IMR-90 (cell line): ENCODE results near the gene IL22RA1. TPM values are rescaled to one million over a fixed set of nuclear protein-coding genes. Genes with fewer than 3 reads are reported as not detected.

ENCODE experiments used
- ATAC-seq: fragments of 200-7000 bp; cut with Tn5 transposase; 2 replicates; pipeline ENCODE4 v1.9.1; 2020; ENCODE audit warnings: low read depth, mild to moderate bottlenecking, moderate library complexity
- BruUV-seq: library from RNA; stranded (reverse); fragments of 400-500 nt; replicated peaks from 2 replicates; lab custom pipeline; 2021; lab: Mats Ljungman, UMichigan
- CTCF ChIA-PET: fragments of 300-600 bp; formaldehyde crosslinking; extraction: SDS; loops from one replicate; lab custom pipeline; 2021; ENCODE audit warnings: antibody characterized with exemption; lab: Yijun Ruan, JAX
- POLR2A ChIA-PET: fragments of 300-600 bp; sonication (Branson Sonifier 250); formaldehyde crosslinking; loops from one replicate; lab custom pipeline; 2022; ENCODE audit warnings: antibody characterized with exemption; ENCODE audit not compliant: unreplicated experiment; lab: Charles Lee
- DNase-seq: peaks from one replicate; pipeline ENCODE4 v3.0.0; 2013
- H2AFZ ChIP-seq: replicated peaks from 2 replicates; pipeline ENCODE3; 2013; ENCODE audit warnings: low read length, mild to moderate bottlenecking; ENCODE audit not compliant: poor library complexity
- H2AK5ac ChIP-seq: 2 replicates; pipeline ENCODE4 v1.6.1; 2013; ENCODE audit warnings: low read depth, low read length, inconsistent platforms
- H2AK9ac ChIP-seq: replicated peaks from 2 replicates; pipeline ENCODE3; 2013; ENCODE audit warnings: mild to moderate bottlenecking, low read depth, low read length, moderate library complexity; ENCODE audit not compliant: poor library complexity
- H2BK120ac ChIP-seq: 2 replicates; pipeline ENCODE4 v1.6.1; 2013; ENCODE audit warnings: low read depth, low read length, inconsistent platforms
- H2BK15ac ChIP-seq: 3 replicates; pipeline ENCODE4 v1.6.1; 2013; ENCODE audit warnings: low read depth, low read length, inconsistent platforms
- H2BK20ac ChIP-seq: 2 replicates; pipeline ENCODE4 v1.6.1; 2013; ENCODE audit warnings: low read depth, mild to moderate bottlenecking, inconsistent platforms, low read length, moderate library complexity
- H2BK5ac ChIP-seq: 2 replicates; pipeline ENCODE4 v1.6.1; 2013; ENCODE audit warnings: mild to moderate bottlenecking, low read depth, low read length, inconsistent platforms; ENCODE audit not compliant: poor library complexity, severe bottlenecking
- H3K14ac ChIP-seq: replicated peaks from 2 replicates; pipeline ENCODE4 v1.6.1; 2013; ENCODE audit warnings: low read depth, low read length, inconsistent platforms
- H3K18ac ChIP-seq: 2 replicates; pipeline ENCODE4 v1.6.1; 2013; ENCODE audit warnings: low read depth, low read length, control low read depth
- H3K23ac ChIP-seq: 2 replicates; pipeline ENCODE4 v1.6.1; 2013; ENCODE audit warnings: low read depth, low read length, inconsistent platforms
- H3K27ac ChIP-seq: 2 replicates; pipeline ENCODE4 v1.5.1; 2013; ENCODE audit warnings: mild to moderate bottlenecking, control low read depth, low read length; ENCODE audit not compliant: insufficient read depth
- H3K27me3 ChIP-seq: 2 replicates; pipeline ENCODE4 v1.6.1; 2013; ENCODE audit warnings: low read length; ENCODE audit not compliant: control insufficient read depth, insufficient read depth
- H3K36me3 ChIP-seq: 2 replicates; pipeline ENCODE4 v1.6.1; 2013; ENCODE audit warnings: low read length, mixed read lengths; ENCODE audit not compliant: control insufficient read depth, insufficient read depth
- H3K4ac ChIP-seq: 2 replicates; pipeline ENCODE4 v1.6.1; 2013; ENCODE audit warnings: low read depth, low read length, inconsistent platforms
- H3K4me1 ChIP-seq: 2 replicates; pipeline ENCODE4 v1.6.1; 2013; ENCODE audit warnings: low read length, mixed read lengths; ENCODE audit not compliant: control insufficient read depth, insufficient read depth
- H3K4me2 ChIP-seq: 2 replicates; pipeline ENCODE4 v1.6.1; 2013; ENCODE audit warnings: low read depth, mild to moderate bottlenecking, control low read depth, low read length, moderate library complexity
- H3K4me3 ChIP-seq: 2 replicates; pipeline ENCODE4 v1.5.1; 2013; ENCODE audit warnings: low read depth, mild to moderate bottlenecking, control low read depth, low read length, moderate library complexity; ENCODE audit not compliant: insufficient read depth
- H3K56ac ChIP-seq: 2 replicates; pipeline ENCODE4 v1.6.1; 2013; ENCODE audit warnings: low read length, inconsistent platforms; ENCODE audit not compliant: insufficient read depth; ENCODE audit errors: extremely low read depth
- H3K79me1 ChIP-seq, 2 experiments: 2 replicates each; pipeline ENCODE4 v1.6.1; 2013; ENCODE audit warnings: low read length in 2 of 2, inconsistent platforms in 1 of 2, low read depth in 1 of 2
- H3K9ac ChIP-seq: 2 replicates; pipeline ENCODE4 v1.6.1; 2013; ENCODE audit warnings: low read depth, low read length, control low read depth
- H3K9me1 ChIP-seq: 2 replicates; pipeline ENCODE4 v1.6.1; 2013; ENCODE audit warnings: low read length, inconsistent platforms; ENCODE audit not compliant: insufficient read depth
- H3K9me3 ChIP-seq: 2 replicates; pipeline ENCODE4 v1.6.1; 2013; ENCODE audit warnings: low read length; ENCODE audit not compliant: control insufficient read depth, insufficient read depth
- H4K20me1 ChIP-seq: 2 replicates; pipeline ENCODE4 v1.6.1; 2013; ENCODE audit warnings: low read length, inconsistent platforms; ENCODE audit not compliant: insufficient read depth
- H4K5ac ChIP-seq: 2 replicates; pipeline ENCODE4 v1.6.1; 2013; ENCODE audit warnings: mild to moderate bottlenecking, low read depth, low read length, control low read depth
- H4K8ac ChIP-seq, 2 experiments: 2 replicates each; pipeline ENCODE4 v1.6.1; 2013; ENCODE audit warnings: low read depth in 2 of 2, low read length in 2 of 2, control low read depth in 1 of 2, inconsistent platforms in 1 of 2
- H4K91ac ChIP-seq: 2 replicates; pipeline ENCODE4 v1.6.1; 2013; ENCODE audit warnings: low read depth, low read length, inconsistent platforms; ENCODE audit not compliant: insufficient read depth
- CEBPB ChIP-seq: IDR thresholded peaks from 2 replicates; pipeline ENCODE4 v1.6.1; 2012; ENCODE audit warnings: low read depth, low read length, improper control_type of control experiment
- CHD1 ChIP-seq: IDR thresholded peaks from 2 replicates; pipeline ENCODE4 v1.6.1; 2012; ENCODE audit warnings: low read depth, low read length, improper control_type of control experiment
- CTCF ChIP-seq: conservative IDR thresholded peaks from 2 replicates; pipeline ENCODE4 v1.5.1; 2012; ENCODE audit warnings: mild to moderate bottlenecking, low read depth, low read length, improper control_type of control experiment
- MAFK ChIP-seq: IDR thresholded peaks from 2 replicates; pipeline ENCODE4 v1.6.1; 2012; ENCODE audit warnings: low read depth, low read length, improper control_type of control experiment
- MXI1 ChIP-seq: IDR thresholded peaks from 2 replicates; pipeline ENCODE4 v1.6.1; 2012; ENCODE audit warnings: low read depth, mild to moderate bottlenecking, low read length, moderate library complexity, borderline replicate concordance
- POLR2A ChIP-seq: IDR thresholded peaks from 2 replicates; pipeline ENCODE4 v1.6.1; 2012; ENCODE audit warnings: mild to moderate bottlenecking, low read depth, low read length
- RAD21 ChIP-seq: IDR thresholded peaks from 2 replicates; pipeline ENCODE4 v1.6.1; 2012; ENCODE audit warnings: low read length, improper control_type of control experiment
- RFX5 ChIP-seq: IDR thresholded peaks from 2 replicates; pipeline ENCODE4 v1.8.0; 2012; ENCODE audit warnings: low read depth, mild to moderate bottlenecking, low read length, moderate library complexity
- WGBS, 2 experiments: methylation state at CpG; one replicate each; pipeline versions ENCODE4 v1.1.5 to v1.1.7; 2013; ENCODE audit warnings: missing lambda C conversion rate in 2 of 2; ENCODE audit not compliant: insufficient read length in 1 of 2; ENCODE audit errors: extremely low coverage in 2 of 2; 5-methylcytosine and 5-hydroxymethylcytosine counted together
- dilution Hi-C: fragments of 300-500 bp; cut with HindIII; formaldehyde crosslinking; loops from one replicate; pipeline ENCODE4 v1.14.3; 2018; ENCODE audit warnings: low sequenced_read_pairs; ENCODE audit not compliant: unreplicated experiment
- in situ Hi-C: fragments of 300-500 bp; cut with MboI; formaldehyde crosslinking; loops from 3 replicates; pipeline ENCODE4 v1.14.3; 2019; ENCODE audit warnings: low sequenced_read_pairs, inconsistent platforms, mixed read lengths
- intact Hi-C: fragments of 100-400 bp; cut with micrococcal nuclease; formaldehyde crosslinking; loops from 2 replicates; pipeline ENCODE4 v1.10.0; 2022
- polyA plus RNA-seq, 3 experiments: library from polyadenylated mRNA; depleted of rRNA; stranded (reverse); fragments of >200 nt; gene quantifications; 2 replicates each; pipeline ENCODE4 v1.2.3, GENCODE V29; 2012; ENCODE audit warnings: low replicate concordance in 1 of 3
- total RNA-seq: library from RNA; depleted of rRNA; stranded (reverse); fragments of >200 nt; gene quantifications from 2 replicates; pipeline ENCODE4 v1.2.3, GENCODE V29; 2012
- TF ChIP-seq, protein P1 (sequence below): fragments of 150-350 bp; IDR thresholded peaks from 2 replicates; pipeline ENCODE4 v1.6.1; 2016; ENCODE audit warnings: low read depth, mild to moderate bottlenecking, low read length, moderate library complexity, borderline replicate concordance

IL22RA1 gene
- total and polyA plus RNA-seq, 2 of the 4 experiments (the other 2 are of a cell fraction), result not detected

DNA sequence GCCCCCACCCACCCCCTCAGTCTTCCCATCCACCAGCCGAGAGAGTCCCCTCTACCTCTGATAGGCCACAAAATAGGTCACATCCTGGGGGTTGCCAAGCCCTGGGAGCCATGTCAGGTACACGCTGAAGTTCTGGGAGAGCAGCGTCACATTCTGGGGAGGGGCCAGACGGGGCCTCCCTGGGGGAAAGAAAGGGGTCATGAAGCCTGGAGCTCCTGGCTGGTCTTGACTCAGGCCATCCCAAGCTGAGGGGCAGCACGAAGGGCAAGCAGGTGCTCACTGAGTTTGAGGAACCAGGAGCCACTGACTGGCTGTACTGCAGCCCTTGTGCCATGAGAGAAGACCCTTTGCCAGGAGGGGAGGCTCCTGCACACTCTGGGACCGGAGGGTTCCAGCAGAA lies 37.7 kb upstream of the IL22RA1 start:
- no peaks in the 10 kb centered on the region for H3K79me1 ChIP-seq
- in situ Hi-C loops, result no loop called here
- H2BK5ac ChIP-seq, result no peak overlapping the region
- no peak overlapping the region for H2AFZ ChIP-seq
- H3K4me1 ChIP-seq, result no peaks in the 10 kb centered on the region
- no peak for TF ChIP-seq CTCF
- no peak for TF ChIP-seq POLR2A
- TF ChIP-seq CEBPB, result no peak
- TF ChIP-seq CHD1, result no peak
- TF ChIP-seq MXI1, result no peak
- TF ChIP-seq, protein P1, sequence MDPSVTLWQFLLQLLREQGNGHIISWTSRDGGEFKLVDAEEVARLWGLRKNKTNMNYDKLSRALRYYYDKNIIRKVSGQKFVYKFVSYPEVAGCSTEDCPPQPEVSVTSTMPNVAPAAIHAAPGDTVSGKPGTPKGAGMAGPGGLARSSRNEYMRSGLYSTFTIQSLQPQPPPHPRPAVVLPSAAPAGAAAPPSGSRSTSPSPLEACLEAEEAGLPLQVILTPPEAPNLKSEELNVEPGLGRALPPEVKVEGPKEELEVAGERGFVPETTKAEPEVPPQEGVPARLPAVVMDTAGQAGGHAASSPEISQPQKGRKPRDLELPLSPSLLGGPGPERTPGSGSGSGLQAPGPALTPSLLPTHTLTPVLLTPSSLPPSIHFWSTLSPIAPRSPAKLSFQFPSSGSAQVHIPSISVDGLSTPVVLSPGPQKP, result no peak
- TF ChIP-seq RFX5, result no peak
- TF ChIP-seq MAFK, result no peak
- TF ChIP-seq RAD21, result no peak
- no peak overlapping the region for H2BK15ac ChIP-seq
- WGBS, 2 experiments, result 38% methylated on average over 2 of the region's 6 CpGs; no CpG with 5 or more reads in 1 of the 2 experiments
- BruUV-seq, result no TSS peak
- peaks cover 39% of the 10 kb centered on the region for H3K27me3 ChIP-seq
- no peaks in the 10 kb centered on the region for H3K36me3 ChIP-seq
- DNase-seq (no peak), ATAC-seq (no peak)
- H3K4me2 ChIP-seq, result no peak overlapping the region
- no peak overlapping the region for H2AK9ac ChIP-seq
- H4K5ac ChIP-seq, result no peak overlapping the region
- no peak overlapping the region for H3K14ac ChIP-seq
- no peak overlapping the region for H3K27ac ChIP-seq
- dilution Hi-C loops, result no loop called here
- ChIA-PET CTCF (no interaction called here), POLR2A (no interaction called here)
- H4K20me1 ChIP-seq, result no peaks in the 10 kb centered on the region
- H4K8ac ChIP-seq, result no peak overlapping the region
- H3K18ac ChIP-seq, result no peak overlapping the region
- H3K4me3 ChIP-seq, result no peak overlapping the region
- no peak overlapping the region for H3K4ac ChIP-seq
- no peaks in the 10 kb centered on the region for H3K9me1 ChIP-seq
- no peak overlapping the region for H2BK120ac ChIP-seq
- no peak overlapping the region for H3K9ac ChIP-seq
- intact Hi-C loops, result no loop called here
- no peak overlapping the region for H4K91ac ChIP-seq
- no peak overlapping the region for H2AK5ac ChIP-seq
- no peak overlapping the region for H2BK20ac ChIP-seq
- H3K56ac ChIP-seq, result no peak overlapping the region
- no peaks in the 10 kb centered on the region; the same call in 1 of the 2 replicates for H3K9me3 ChIP-seq
- H3K23ac ChIP-seq, result no peak overlapping the region
